Fibroblast of lung (primary cell): Measurements from ENCODE around the gene PAM16. TPM values are rescaled to one million over a fixed set of nuclear protein-coding genes. Genes with fewer than 3 reads are reported as not detected.
A peak's percentile ranks its signal among the peaks of the same experiment; 100 is the strongest.

Source experiments
- DNase-seq, 2 donors: peaks; one replicate each; pipeline versions ENCODE4 v3.0.0 to v3.0.0-alpha.2; 2010; ENCODE audit warnings: low read depth in 2 of 2
- H2AFZ ChIP-seq: 2 replicates; pipeline ENCODE4 v1.5.1; 2012; ENCODE audit warnings: low read length, control low read depth, inconsistent platforms
- H3K27ac ChIP-seq: 2 replicates; pipeline ENCODE4 v1.5.1; 2011; ENCODE audit warnings: low read length, control low read depth; ENCODE audit not compliant: insufficient read depth
- H3K27me3 ChIP-seq: 2 replicates; pipeline ENCODE4 v1.5.1; 2011; ENCODE audit warnings: mild to moderate bottlenecking, low read length; ENCODE audit not compliant: control insufficient read depth, insufficient read depth
- H3K36me3 ChIP-seq: 2 replicates; pipeline ENCODE4 v1.5.1; 2011; ENCODE audit warnings: low read length; ENCODE audit not compliant: control insufficient read depth, insufficient read depth
- H3K4me1 ChIP-seq: 2 replicates; pipeline ENCODE4 v1.5.1; 2011; ENCODE audit warnings: low read length; ENCODE audit not compliant: control insufficient read depth, insufficient read depth; ENCODE audit errors: extremely low read depth
- H3K4me2 ChIP-seq: 2 replicates; pipeline ENCODE4 v1.5.1; 2011; ENCODE audit warnings: low read length, control low read depth; ENCODE audit not compliant: insufficient read depth; ENCODE audit errors: extremely low read depth
- H3K4me3 ChIP-seq, 4 experiments: fragments of 200-600 bp in 1 of 4; sonication (generic) in 1 of 4; replicated peaks in 1 of 4; 2 replicates each; pipeline ENCODE4 v1.5.1; 2011 to 2016; ENCODE audit warnings: low read length in 4 of 4, low read depth in 3 of 4, mild to moderate bottlenecking in 3 of 4, control low read depth in 2 of 4, inconsistent platforms in 1 of 4, mixed read lengths in 1 of 4; ENCODE audit not compliant: insufficient read depth in 1 of 4; ENCODE audit errors: control extremely low read depth in 1 of 4
- H3K79me2 ChIP-seq: 2 replicates; pipeline ENCODE4 v1.5.1; 2012; ENCODE audit warnings: mild to moderate bottlenecking, low read length, inconsistent platforms; ENCODE audit not compliant: control insufficient read depth, insufficient read depth
- H3K9ac ChIP-seq: 2 replicates; pipeline ENCODE4 v1.5.1; 2011; ENCODE audit warnings: mild to moderate bottlenecking, low read length, control low read depth; ENCODE audit not compliant: insufficient read depth
- H3K9me3 ChIP-seq: 2 replicates; pipeline ENCODE4 v1.5.1; 2012; ENCODE audit warnings: low read depth, low read length; ENCODE audit not compliant: control insufficient read depth, insufficient read depth
- H4K20me1 ChIP-seq: 2 replicates; pipeline ENCODE4 v1.5.1; 2011; ENCODE audit warnings: low read length; ENCODE audit not compliant: control insufficient read depth, insufficient read depth; ENCODE audit errors: extremely low read depth
- CTCF ChIP-seq, 2 donors: IDR thresholded peaks in 1 of 2; conservative IDR thresholded peaks in 1 of 2; 1 replicate in 1 of 2; 2 replicates in 1 of 2; pipeline ENCODE4 v1.5.1; 2011 to 2012; ENCODE audit warnings: low read length in 2 of 2, control low read depth in 1 of 2, inconsistent platforms in 1 of 2, low read depth in 1 of 2, mild to moderate bottlenecking in 1 of 2
- EZH2 ChIP-seq: IDR thresholded peaks from 2 replicates; pipeline ENCODE4 v1.5.1; 2012; ENCODE audit warnings: low read length, control low read depth, mild to moderate bottlenecking; ENCODE audit errors: missing control alignments
- polyA plus RNA-seq, 2 donors: library from polyadenylated mRNA; depleted of rRNA in 1 of 2; stranded (reverse) in 1 of 2; unstranded in 1 of 2; fragments of >200 nt; gene quantifications; 2 replicates each; pipeline ENCODE4 v1.2.1, GENCODE V29; 2011 to 2012; ENCODE audit warnings: missing spikeins in 1 of 2
- total RNA-seq: library from RNA; depleted of rRNA; stranded (reverse); fragments of >200 nt; gene quantifications from 2 replicates; pipeline ENCODE4 v1.2.1, GENCODE V29; 2014

The PAM16 gene
- total and polyA plus RNA-seq, 2 donors (not counting 1 experiment from before 2014, with no cell fraction given), result 14.8 to 34.3 TPM

GRCh38 chr16:4388271-4389021 is 37.3 kb upstream of the PAM16 start:
- peak overlapping the region; percentile 67 for H3K27ac ChIP-seq
- H3K36me3 ChIP-seq, result peaks cover 14% of the 10 kb centered on the region
- no peak for DNase-seq
- no peaks in the 10 kb centered on the region for H3K79me2 ChIP-seq
- peaks cover 80% of the 10 kb centered on the region for H3K4me1 ChIP-seq
- no peak overlapping the region for H2AFZ ChIP-seq
- H3K4me3 ChIP-seq, result no peak overlapping the region
- no peak overlapping the region for H3K4me2 ChIP-seq
- no peaks in the 10 kb centered on the region for H3K27me3 ChIP-seq
- H3K9ac ChIP-seq, result peak overlapping the region; percentile 55
- no peak for TF ChIP-seq EZH2
- no peak for TF ChIP-seq CTCF (conservative IDR thresholded peaks at IDR 0.05 in 1 of 2, IDR thresholded peaks at IDR 0.05 in 1 of 2; ENCODE audit: low read depth in 1 of 2, low read length in 2 of 2)
- no peaks in the 10 kb centered on the region for H3K9me3 ChIP-seq
- no peaks in the 10 kb centered on the region for H4K20me1 ChIP-seq

- Histone ChIP-seq H3K4me1 (peaks cover 74% of the 10 kb centered on the region), H2AFZ (no peak overlapping the region), H4K20me1 (no peaks in the 10 kb centered on the region), H3K79me2 (peaks cover 3% of the 10 kb centered on the region), H3K27ac (peak overlapping the region; percentile 34), H3K4me3 (no peak overlapping the region), H3K27me3 (no peaks in the 10 kb centered on the region), H3K9ac (no peak overlapping the region), H3K4me2 (no peak overlapping the region), H3K36me3 (peaks cover 18% of the 10 kb centered on the region), H3K9me3 (no peaks in the 10 kb centered on the region)
- no peak for TF ChIP-seq CTCF (conservative IDR thresholded peaks at IDR 0.05 in 1 of 2, IDR thresholded peaks at IDR 0.05 in 1 of 2; ENCODE audit: low read depth in 1 of 2, low read length in 2 of 2)
- TF ChIP-seq EZH2, result no peak
- no peak for DNase-seq
These were observed 36.7 kb upstream of the PAM16 start for GRCh38 chr16:4387781-4388180.

DNA sequence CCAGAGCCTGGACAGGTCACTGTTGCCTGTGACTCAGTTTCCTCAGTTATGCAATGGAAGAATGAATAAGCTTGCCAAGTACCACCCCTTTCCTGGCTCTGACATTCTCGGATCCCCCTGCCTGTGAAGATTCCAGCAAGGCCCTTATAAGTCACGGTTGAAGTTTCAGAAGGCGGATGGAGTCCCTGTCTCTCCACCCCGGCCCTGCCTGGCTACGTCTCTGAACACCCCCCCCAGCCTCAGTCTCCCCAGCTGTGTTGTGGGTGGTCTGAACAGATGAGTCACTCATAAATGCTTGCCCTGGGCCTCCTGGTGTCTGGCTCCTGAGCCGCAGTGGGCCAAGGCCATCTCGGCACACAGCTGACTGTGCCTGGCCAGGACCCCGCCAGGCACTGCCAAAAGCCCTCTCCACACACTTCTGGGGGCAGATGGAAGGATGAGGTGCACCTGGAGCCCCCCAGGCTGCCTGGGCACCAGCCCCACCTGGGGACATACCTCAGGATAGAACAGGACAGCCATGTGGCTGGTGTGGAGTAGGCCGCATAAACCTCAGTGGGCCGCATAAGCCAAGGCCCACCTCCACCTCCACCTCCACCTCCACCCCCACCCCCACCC is 35.9 kb upstream of the PAM16 start:
- Histone ChIP-seq H3K9me3 (no peaks in the 10 kb centered on the region), H3K4me3 (no peak overlapping the region), H3K4me1 (peaks cover 71% of the 10 kb centered on the region), H3K4me2 (no peak overlapping the region), H3K27ac (peak overlapping the region; percentile 58), H2AFZ (no peak overlapping the region), H3K27me3 (no peaks in the 10 kb centered on the region), H3K79me2 (peaks cover 7% of the 10 kb centered on the region), H3K36me3 (peaks cover 24% of the 10 kb centered on the region), H3K9ac (peak overlapping the region; percentile 40), H4K20me1 (no peaks in the 10 kb centered on the region)
- no peak for TF ChIP-seq EZH2
- TF ChIP-seq CTCF (conservative IDR thresholded peaks at IDR 0.05 in 1 of 2, IDR thresholded peaks at IDR 0.05 in 1 of 2; ENCODE audit: low read depth in 1 of 2, low read length in 2 of 2), result no peak
- DNase-seq, result peak in 1 of 2 donors; percentile 56
